ENCODE data around the gene HMOX1.

GRCh38 chr22:35426801-35427140 is 45.9 kb downstream of the HMOX1 start:
- TF ChIP-seq, protein P1, sequence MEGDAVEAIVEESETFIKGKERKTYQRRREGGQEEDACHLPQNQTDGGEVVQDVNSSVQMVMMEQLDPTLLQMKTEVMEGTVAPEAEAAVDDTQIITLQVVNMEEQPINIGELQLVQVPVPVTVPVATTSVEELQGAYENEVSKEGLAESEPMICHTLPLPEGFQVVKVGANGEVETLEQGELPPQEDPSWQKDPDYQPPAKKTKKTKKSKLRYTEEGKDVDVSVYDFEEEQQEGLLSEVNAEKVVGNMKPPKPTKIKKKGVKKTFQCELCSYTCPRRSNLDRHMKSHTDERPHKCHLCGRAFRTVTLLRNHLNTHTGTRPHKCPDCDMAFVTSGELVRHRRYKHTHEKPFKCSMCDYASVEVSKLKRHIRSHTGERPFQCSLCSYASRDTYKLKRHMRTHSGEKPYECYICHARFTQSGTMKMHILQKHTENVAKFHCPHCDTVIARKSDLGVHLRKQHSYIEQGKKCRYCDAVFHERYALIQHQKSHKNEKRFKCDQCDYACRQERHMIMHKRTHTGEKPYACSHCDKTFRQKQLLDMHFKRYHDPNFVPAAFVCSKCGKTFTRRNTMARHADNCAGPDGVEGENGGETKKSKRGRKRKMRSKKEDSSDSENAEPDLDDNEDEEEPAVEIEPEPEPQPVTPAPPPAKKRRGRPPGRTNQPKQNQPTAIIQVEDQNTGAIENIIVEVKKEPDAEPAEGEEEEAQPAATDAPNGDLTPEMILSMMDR (IDR thresholded peaks at IDR 0.05) = no peak
- TF ChIP-seq POLR2A (IDR thresholded peaks at IDR 0.05) = no peak

All from uterus (tissue), 2 donors.